HG03565 (cell line): ENCODE measurements around the gene SFI1.
"Not testable (repeated sequence)": the region's sequence is repeated elsewhere in the genome, so short reads cannot be mapped to it uniquely, and the experiment has no call there.

ENCODE experiments used
- ATAC-seq: cut with Tn5 transposase; IDR thresholded peaks from one replicate; pipeline ENCODE4 v1.9.1; 2021; ENCODE audit warnings: mild to moderate bottlenecking, moderate library complexity; ENCODE audit not compliant: unreplicated experiment

The SFI1 gene

GRCh38 chr22:31540166-31540565 lies 43.8 kb downstream of the SFI1 start:
- ATAC-seq: not testable (repeated sequence)

- ATAC-seq: no peak
Observed at GRCh38 chr22:31540966-31541365, 44.6 kb downstream of the SFI1 start.

GRCh38 chr22:31544481-31545480 lies 48.4 kb downstream of the SFI1 start:
- no peak for ATAC-seq

GRCh38 chr22:31550871-31551370 lies 54.6 kb downstream of the SFI1 start:
- ATAC-seq: no peak

GRCh38 chr22:31556627-31557203 lies 60.4 kb downstream of the SFI1 start:
- no peak for ATAC-seq

- not testable (repeated sequence) for ATAC-seq
Observed at GRCh38 chr22:31558546-31558945, 62.2 kb downstream of the SFI1 start.

GRCh38 chr22:31561238-31561887 lies 65.0 kb downstream of the SFI1 start:
- ATAC-seq: no peak

- ATAC-seq: no peak
Observed at GRCh38 chr22:31561970-31562369, 65.6 kb downstream of the SFI1 start.

GRCh38 chr22:31566484-31566883 lies 70.1 kb downstream of the SFI1 start:
- no peak for ATAC-seq

GRCh38 chr22:31567196-31567595 lies 70.9 kb downstream of the SFI1 start:
- ATAC-seq: no peak

GRCh38 chr22:31567702-31568101 lies 71.4 kb downstream of the SFI1 start:
- no peak for ATAC-seq

GRCh38 chr22:31569126-31569525 lies 72.8 kb downstream of the SFI1 start:
- no peak for ATAC-seq

- no peak for ATAC-seq
Observed at GRCh38 chr22:31572939-31573338, 76.6 kb downstream of the SFI1 start.

- no peak for ATAC-seq
Observed at GRCh38 chr22:31574055-31574670, 77.8 kb downstream of the SFI1 start.

- ATAC-seq: no peak
Observed at GRCh38 chr22:31575190-31575589, 78.9 kb downstream of the SFI1 start.

- ATAC-seq: no peak
Observed at GRCh38 chr22:31577711-31578110, 81.4 kb downstream of the SFI1 start.

- no peak for ATAC-seq
Observed at GRCh38 chr22:31578171-31578570, 81.8 kb downstream of the SFI1 start.

- ATAC-seq: no peak
Observed at GRCh38 chr22:31579835-31580242, 83.5 kb downstream of the SFI1 start.

GRCh38 chr22:31583861-31584485 lies 87.6 kb downstream of the SFI1 start:
- ATAC-seq: no peak

GRCh38 chr22:31584804-31585160 lies 88.4 kb downstream of the SFI1 start:
- ATAC-seq: no peak
